Lower leg skin (tissue), 4 donors: Measurements from ENCODE around the gene GPR34. TPM values are rescaled to one million over a fixed set of nuclear protein-coding genes. Genes with fewer than 3 reads are reported as not detected.
"Not testable (repeated sequence)": the region's sequence is repeated elsewhere in the genome, so short reads cannot be mapped to it uniquely, and the experiment has no call there.

Source experiments
- DNase-seq, 2 donors: peaks; one replicate each; pipeline ENCODE4 v3.0.0-alpha.2; 2019; ENCODE audit warnings: low spot score in 2 of 2
- H3K4me3 ChIP-seq: fragments of 200-600 bp; sonication (generic); 2 replicates; pipeline ENCODE4 v1.5.1; 2017; ENCODE audit warnings: mild to moderate bottlenecking, low read depth; ENCODE audit not compliant: poor library complexity, severe bottlenecking
- POLR2A ChIP-seq, 2 donors: fragments of 450-650 bp; IDR thresholded peaks; one replicate each; pipeline ENCODE4 v1.6.1; 2016 to 2017; ENCODE audit warnings: antibody characterized with exemption in 2 of 2, mild to moderate bottlenecking in 1 of 2, moderate library complexity in 1 of 2
- WGBS, 2 donors: methylation state at CpG; one replicate each; pipeline ENCODE4 v1.1.5; 2018; 5-methylcytosine and 5-hydroxymethylcytosine counted together
- intact Hi-C: fragments of 100-400 bp; cut with DNase I; formaldehyde crosslinking; loops from one replicate; pipeline ENCODE4 v1.15.0; 2023; ENCODE audit warnings: low total_unique reads
- total RNA-seq, 4 donors: library from RNA; depleted of rRNA; stranded (reverse); fragments of >200 nt; gene quantifications; one replicate each; pipeline ENCODE4 v1.1.0, GENCODE V29; 2016
- TF ChIP-seq, protein P1 (sequence below), 3 donors: fragments of 450-650 bp; IDR thresholded peaks; one replicate each; pipeline ENCODE4 v1.5.1; 2016; ENCODE audit warnings: antibody characterized with exemption in 3 of 3, mild to moderate bottlenecking in 3 of 3, moderate library complexity in 2 of 3

Gene GPR34
- total RNA-seq, 4 donors from 2014 or later = 1.4 to 4.1 (median 1.9) TPM

GRCh38 chrX:41671082-41671481 lies 17.7 kb upstream of the GPR34 start:
- H3K4me3 ChIP-seq = no peak overlapping the region
- no peak for DNase-seq
- TF ChIP-seq POLR2A (IDR thresholded peaks at IDR 0.05) = no peak
- TF ChIP-seq, protein P1, sequence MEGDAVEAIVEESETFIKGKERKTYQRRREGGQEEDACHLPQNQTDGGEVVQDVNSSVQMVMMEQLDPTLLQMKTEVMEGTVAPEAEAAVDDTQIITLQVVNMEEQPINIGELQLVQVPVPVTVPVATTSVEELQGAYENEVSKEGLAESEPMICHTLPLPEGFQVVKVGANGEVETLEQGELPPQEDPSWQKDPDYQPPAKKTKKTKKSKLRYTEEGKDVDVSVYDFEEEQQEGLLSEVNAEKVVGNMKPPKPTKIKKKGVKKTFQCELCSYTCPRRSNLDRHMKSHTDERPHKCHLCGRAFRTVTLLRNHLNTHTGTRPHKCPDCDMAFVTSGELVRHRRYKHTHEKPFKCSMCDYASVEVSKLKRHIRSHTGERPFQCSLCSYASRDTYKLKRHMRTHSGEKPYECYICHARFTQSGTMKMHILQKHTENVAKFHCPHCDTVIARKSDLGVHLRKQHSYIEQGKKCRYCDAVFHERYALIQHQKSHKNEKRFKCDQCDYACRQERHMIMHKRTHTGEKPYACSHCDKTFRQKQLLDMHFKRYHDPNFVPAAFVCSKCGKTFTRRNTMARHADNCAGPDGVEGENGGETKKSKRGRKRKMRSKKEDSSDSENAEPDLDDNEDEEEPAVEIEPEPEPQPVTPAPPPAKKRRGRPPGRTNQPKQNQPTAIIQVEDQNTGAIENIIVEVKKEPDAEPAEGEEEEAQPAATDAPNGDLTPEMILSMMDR (IDR thresholded peaks at IDR 0.05) = no peak
- intact Hi-C loops = no loop called here
- WGBS, 2 donors = 82 to 94% methylated on average over 1 of the region's 1 CpG

- no peak overlapping the region for H3K4me3 ChIP-seq
- no peak for TF ChIP-seq POLR2A (IDR thresholded peaks at IDR 0.05)
- TF ChIP-seq, protein P1 (IDR thresholded peaks at IDR 0.05) = no peak
- DNase-seq = no peak
- WGBS, 2 donors = 50 to 100% methylated on average over 1 of the region's 1 CpG
- intact Hi-C loops = no loop called here
These were observed 16.1 kb upstream of the GPR34 start for GRCh38 chrX:41672643-41673042.

- H3K4me3 ChIP-seq, DNase-seq, intact Hi-C loops: not testable (repeated sequence)
- WGBS, 2 donors = 91 to 97% methylated on average over 15 of the region's 15 CpGs
These were observed 12.4 kb upstream of the GPR34 start for GRCh38 chrX:41676361-41676760.

- DNase-seq = no peak
- 58 to 64% methylated on average over 6 of the region's 6 CpGs for WGBS, 2 donors
- TF ChIP-seq, protein P1 (IDR thresholded peaks at IDR 0.05) = no peak
- TF ChIP-seq POLR2A (IDR thresholded peaks at IDR 0.05) = no peak
- intact Hi-C loops = no loop called here
- no peak overlapping the region for H3K4me3 ChIP-seq
These were observed 11.4 kb upstream of the GPR34 start for GRCh38 chrX:41677183-41678060.

GRCh38 chrX:41684138-41684537 lies 4.6 kb upstream of the GPR34 start:
- intact Hi-C loops = no loop called here
- 37% methylated on average over 3 of the region's 3 CpGs for WGBS, 2 donors
- no peak for TF ChIP-seq POLR2A (IDR thresholded peaks at IDR 0.05)
- TF ChIP-seq, protein P1 (IDR thresholded peaks at IDR 0.05) = no peak
- H3K4me3 ChIP-seq = no peak overlapping the region
- DNase-seq = no peak

DNA sequence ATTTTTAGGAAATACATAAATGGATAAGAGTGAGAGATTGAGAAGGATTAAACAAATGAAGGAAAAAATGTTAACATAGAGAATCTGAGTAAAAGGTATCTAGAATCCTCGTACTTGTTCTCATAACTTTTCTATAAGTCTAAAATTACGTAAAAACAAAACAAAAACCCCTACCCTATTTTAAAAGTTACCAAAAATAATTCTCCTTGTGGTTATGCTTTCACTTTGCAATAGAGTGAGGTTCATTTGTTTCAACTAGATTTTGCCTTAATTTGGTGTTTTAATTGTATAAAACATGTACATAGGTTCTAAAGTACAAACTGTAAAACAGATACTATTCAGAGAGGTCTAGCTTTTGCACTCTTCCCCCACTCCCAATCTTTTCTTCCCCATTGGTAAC lies 3.8 kb upstream of the GPR34 start:
- 86 to 91% methylated on average over 2 of the region's 2 CpGs for WGBS, 2 donors
- intact Hi-C loops = no loop called here
- TF ChIP-seq, protein P1 (IDR thresholded peaks at IDR 0.05) = no peak
- no peak for TF ChIP-seq POLR2A (IDR thresholded peaks at IDR 0.05)
- no peak for DNase-seq
- no peak overlapping the region for H3K4me3 ChIP-seq
